ENCODE measurements around the gene OR1J2.

The OR1J2 gene

DNA sequence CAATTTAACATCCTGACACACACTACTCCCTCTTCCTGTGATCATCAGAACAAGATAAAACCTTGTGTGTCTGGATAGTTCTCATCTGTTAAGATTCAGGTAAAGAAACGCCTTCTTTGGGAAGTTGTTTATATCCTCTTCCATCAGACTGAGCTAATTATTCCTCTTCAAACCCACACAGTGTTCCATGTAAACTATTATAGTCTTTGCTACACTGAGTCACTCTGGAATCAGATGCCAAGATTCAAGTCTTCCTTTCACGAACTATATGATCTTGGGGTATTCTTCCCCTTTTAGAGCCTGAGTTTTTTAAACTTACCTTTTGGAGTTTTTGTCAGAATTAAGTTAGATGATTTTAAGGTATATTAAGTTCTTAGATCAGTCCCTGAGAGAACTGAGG is 34.9 kb upstream of the OR1J2 start:
- H3K4me3 ChIP-seq (replicated peaks; ENCODE audit: low read depth, low read length): no peak overlapping the region
- no peak for TF ChIP-seq CTCF (IDR thresholded peaks at IDR 0.05; ENCODE audit: low read length, missing control alignments)
- no peak for DNase-seq (ENCODE audit: low read depth)

GRCh38 chr9:122477346-122477745 is 33.3 kb upstream of the OR1J2 start:
- DNase-seq (ENCODE audit: low read depth): no peak
- no peak overlapping the region for H3K4me3 ChIP-seq (replicated peaks; ENCODE audit: low read depth, low read length)
- no peak for TF ChIP-seq CTCF (IDR thresholded peaks at IDR 0.05; ENCODE audit: low read length, missing control alignments)

- H3K4me3 ChIP-seq (replicated peaks; ENCODE audit: low read depth, low read length): no peak within 1 kb of the TSS
- no peak for TF ChIP-seq CTCF (IDR thresholded peaks at IDR 0.05; ENCODE audit: low read length, missing control alignments)
- DNase-seq (ENCODE audit: low read depth): no peak
These were observed 32.8 kb upstream of the OR1J2 start, which contains the start of gene OR1J1 for GRCh38 chr9:122477826-122478225. TSS of gene OR1J1 (minus strand) at chr9:122477926. CDS start at chr9:122477926, 0 bp downstream.

GRCh38 chr9:122479062-122479461 is 31.5 kb upstream of the OR1J2 start:
- no peak overlapping the region for H3K4me3 ChIP-seq (replicated peaks; ENCODE audit: low read depth, low read length)
- TF ChIP-seq CTCF (IDR thresholded peaks at IDR 0.05; ENCODE audit: low read length, missing control alignments): no peak
- DNase-seq (ENCODE audit: low read depth): no peak

DNA sequence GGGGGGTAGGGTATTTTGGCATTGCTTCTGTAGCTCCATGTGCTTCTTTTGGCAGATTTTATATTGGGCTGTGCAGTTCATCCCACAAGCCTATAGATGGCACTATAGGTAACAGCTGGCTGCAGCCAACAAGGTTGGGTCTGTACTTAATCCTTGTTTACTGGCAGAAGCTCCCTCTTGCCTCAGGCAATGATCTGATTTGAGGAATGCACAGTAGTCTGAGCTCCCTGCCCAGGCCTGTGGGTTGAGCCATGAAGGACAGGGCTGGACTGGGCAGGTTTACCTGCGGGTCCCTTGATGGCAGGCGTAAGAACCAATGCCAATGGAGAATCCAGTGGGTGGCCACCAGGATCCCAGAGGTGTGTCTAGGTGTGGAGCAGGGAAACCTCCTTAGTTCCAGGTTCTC is 11.7 kb upstream of the OR1J2 start:
- TF ChIP-seq CTCF (IDR thresholded peaks at IDR 0.05; ENCODE audit: low read length, missing control alignments): peak; percentile 93
- peak; percentile 64 for DNase-seq (ENCODE audit: low read depth)
- no peak overlapping the region for H3K4me3 ChIP-seq (replicated peaks; ENCODE audit: low read depth, low read length)

- DNase-seq (ENCODE audit: low read depth): no peak
- no peak for TF ChIP-seq CTCF (IDR thresholded peaks at IDR 0.05; ENCODE audit: low read length, missing control alignments)
- H3K4me3 ChIP-seq (replicated peaks; ENCODE audit: low read depth, low read length): no peak overlapping the region
These were observed 3.6 kb upstream of the OR1J2 start for GRCh38 chr9:122506964-122507363.

DNA sequence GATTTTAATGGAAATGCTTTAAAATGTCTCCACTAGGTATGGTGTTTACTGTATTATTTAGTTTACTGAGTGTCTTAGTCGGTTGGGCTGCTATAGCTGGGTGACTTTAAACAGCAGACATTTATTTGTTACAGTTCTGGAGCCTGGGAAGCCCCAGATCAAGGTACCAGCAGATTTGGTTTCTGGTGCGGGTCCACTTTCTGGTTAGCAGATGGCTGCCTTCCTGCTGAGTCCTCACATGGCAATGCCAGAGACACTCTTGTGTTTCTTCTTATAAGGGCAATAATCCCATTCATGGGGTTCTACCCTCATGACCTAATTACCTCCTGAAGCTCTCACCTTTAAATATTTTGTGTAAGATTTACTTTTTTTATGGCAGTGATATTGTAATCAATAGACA is 7.6 kb downstream of the OR1J2 start:
- no peak for TF ChIP-seq CTCF (IDR thresholded peaks at IDR 0.05; ENCODE audit: low read length, missing control alignments)
- no peak for DNase-seq (ENCODE audit: low read depth)

More for the DNA sequence above, 7.6 kb downstream of the OR1J2 start:
- H3K4me3 ChIP-seq (replicated peaks; ENCODE audit: low read depth, low read length): no peak overlapping the region

Measured in fibroblast of pulmonary artery (primary cell).